Astrocyte (in vitro differentiated cells and primary cell): Measurements from ENCODE around the gene BMP6.

Experiments
- EZH2 ChIP-seq: IDR thresholded peaks from 2 replicates; pipeline ENCODE4 v1.6.1; 2012; ENCODE audit warnings: mild to moderate bottlenecking, low read length, inconsistent platforms; ENCODE audit not compliant: insufficient read depth
- TF ChIP-seq, protein P1 (sequence below): IDR thresholded peaks from 2 replicates; pipeline ENCODE4 v1.5.1; 2011; ENCODE audit warnings: low read depth, mild to moderate bottlenecking, inconsistent platforms, low read length, moderate library complexity; ENCODE audit not compliant: insufficient read depth

DNA sequence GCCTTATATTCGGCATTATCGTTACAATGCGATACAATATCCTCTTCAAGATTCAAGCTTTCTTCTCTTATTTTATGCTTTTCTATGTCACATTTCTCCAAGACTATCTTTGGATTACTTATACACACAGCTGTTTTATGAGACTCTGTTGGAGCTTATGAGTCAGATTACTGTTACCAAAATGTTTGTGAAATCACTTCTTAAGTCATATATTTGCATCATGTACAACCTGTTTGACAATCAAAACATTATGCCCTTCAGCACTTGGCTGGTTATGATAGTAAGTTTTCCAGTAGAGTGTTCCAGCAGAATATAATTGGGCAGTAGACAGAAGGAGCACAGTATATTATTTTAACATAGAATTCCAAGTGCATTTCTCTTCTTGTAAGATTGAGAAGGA lies 35.2 kb downstream of the BMP6 start:
- TF ChIP-seq, protein P1, sequence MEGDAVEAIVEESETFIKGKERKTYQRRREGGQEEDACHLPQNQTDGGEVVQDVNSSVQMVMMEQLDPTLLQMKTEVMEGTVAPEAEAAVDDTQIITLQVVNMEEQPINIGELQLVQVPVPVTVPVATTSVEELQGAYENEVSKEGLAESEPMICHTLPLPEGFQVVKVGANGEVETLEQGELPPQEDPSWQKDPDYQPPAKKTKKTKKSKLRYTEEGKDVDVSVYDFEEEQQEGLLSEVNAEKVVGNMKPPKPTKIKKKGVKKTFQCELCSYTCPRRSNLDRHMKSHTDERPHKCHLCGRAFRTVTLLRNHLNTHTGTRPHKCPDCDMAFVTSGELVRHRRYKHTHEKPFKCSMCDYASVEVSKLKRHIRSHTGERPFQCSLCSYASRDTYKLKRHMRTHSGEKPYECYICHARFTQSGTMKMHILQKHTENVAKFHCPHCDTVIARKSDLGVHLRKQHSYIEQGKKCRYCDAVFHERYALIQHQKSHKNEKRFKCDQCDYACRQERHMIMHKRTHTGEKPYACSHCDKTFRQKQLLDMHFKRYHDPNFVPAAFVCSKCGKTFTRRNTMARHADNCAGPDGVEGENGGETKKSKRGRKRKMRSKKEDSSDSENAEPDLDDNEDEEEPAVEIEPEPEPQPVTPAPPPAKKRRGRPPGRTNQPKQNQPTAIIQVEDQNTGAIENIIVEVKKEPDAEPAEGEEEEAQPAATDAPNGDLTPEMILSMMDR: no peak
- TF ChIP-seq EZH2: no peak
